Putamen (tissue), 1 donor: ENCODE results near the gene PI16.

Source experiments
- DNase-seq: peaks from one replicate; pipeline ENCODE4 v3.0.0-alpha.2; 2016; ENCODE audit warnings: low spot score

PI16 gene

DNA sequence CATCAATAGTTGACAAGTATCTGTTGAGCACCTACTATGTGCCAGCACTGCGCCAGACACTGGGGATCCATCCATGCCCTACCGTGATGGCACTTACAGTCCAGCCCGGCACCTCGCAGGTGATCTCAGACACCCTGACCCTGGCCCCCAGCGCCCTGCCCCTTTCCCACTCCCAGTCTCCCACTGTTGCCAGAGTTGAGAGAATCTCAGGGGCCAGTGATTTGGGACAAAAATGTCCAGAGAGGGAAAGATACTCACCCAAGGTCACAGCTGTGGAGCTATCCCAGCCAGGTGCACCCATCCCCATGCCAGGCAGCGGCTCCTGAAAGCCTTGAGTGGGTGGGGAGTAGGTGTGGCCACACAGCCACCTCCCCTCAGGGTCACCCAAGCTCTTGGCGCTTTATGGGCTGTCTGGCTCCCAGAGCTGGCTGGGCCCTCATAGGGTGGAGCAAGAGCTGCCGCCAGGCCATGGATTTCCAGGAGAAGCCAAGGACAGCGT, 3.3 kb downstream of the PI16 start:
- no peak for DNase-seq

DNA sequence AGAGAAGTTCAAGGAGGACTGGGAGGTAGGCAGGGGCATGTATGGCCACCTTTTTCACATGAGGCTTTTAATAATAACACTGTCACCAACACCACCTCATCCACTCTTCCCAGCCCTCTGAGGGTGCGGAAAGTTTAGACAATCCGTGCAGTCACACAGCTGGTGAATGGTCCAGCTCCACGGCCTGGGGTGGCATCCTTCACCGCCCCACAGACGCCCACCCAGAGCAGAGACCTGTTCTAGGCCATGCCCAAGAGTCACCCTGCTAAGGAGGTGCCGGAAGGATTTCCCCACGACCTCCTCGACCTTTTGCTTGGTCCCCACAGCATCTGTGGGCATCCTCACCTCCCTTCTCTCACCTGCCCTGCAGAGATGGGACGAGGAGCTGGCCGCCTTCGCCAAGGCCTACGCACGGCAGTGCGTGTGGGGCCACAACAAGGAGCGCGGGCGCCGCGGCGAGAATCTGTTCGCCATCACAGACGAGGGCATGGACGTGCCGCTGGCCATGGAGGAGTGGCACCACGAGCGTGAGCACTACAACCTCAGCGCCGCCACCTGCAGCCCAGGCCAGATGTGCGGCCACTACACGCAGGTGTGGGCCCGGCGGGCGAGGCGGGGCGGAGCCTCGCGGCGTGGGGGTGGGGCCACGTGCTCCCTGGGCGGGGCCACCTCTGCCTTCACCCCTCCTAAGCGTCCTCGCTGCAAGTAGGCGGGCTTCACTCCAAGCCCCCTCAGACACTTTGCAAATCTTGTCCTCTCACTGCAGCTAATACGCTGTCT, 4.4 kb downstream of the PI16 start:
- DNase-seq: no peak

DNA sequence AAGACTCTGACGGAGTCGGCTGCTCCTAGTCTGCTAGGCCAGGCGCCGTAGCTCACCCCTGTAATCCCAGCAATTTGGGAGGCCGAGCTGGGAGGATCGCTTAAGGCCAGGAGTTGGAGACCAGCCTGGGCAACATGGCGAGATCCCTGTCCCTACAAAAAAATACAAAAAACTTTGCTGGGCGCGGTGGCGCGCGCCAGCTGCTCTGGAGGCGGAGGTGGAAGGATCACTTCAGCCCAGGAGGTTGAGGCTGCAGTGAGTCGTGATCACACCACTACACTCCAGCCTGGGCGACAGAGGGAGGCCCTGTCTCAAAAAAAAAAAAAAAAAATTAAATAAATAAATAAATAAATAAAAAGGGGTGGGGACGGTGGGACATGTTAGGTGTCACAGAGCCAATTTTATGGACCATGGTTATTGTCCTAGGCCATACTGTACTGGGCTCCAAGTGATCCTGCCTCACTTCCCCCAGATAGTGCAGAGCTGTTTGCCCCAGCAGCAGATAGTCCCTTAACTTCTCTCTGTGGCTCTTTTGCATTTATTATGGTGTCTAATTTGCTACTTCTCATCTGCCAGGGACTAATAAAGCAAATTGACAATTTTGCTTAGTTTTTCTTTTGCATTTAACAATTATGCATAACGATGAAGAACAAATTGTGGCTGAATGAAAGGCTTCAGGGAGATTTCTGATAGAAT, 5.2 kb downstream of the PI16 start:
- no peak for DNase-seq

DNA sequence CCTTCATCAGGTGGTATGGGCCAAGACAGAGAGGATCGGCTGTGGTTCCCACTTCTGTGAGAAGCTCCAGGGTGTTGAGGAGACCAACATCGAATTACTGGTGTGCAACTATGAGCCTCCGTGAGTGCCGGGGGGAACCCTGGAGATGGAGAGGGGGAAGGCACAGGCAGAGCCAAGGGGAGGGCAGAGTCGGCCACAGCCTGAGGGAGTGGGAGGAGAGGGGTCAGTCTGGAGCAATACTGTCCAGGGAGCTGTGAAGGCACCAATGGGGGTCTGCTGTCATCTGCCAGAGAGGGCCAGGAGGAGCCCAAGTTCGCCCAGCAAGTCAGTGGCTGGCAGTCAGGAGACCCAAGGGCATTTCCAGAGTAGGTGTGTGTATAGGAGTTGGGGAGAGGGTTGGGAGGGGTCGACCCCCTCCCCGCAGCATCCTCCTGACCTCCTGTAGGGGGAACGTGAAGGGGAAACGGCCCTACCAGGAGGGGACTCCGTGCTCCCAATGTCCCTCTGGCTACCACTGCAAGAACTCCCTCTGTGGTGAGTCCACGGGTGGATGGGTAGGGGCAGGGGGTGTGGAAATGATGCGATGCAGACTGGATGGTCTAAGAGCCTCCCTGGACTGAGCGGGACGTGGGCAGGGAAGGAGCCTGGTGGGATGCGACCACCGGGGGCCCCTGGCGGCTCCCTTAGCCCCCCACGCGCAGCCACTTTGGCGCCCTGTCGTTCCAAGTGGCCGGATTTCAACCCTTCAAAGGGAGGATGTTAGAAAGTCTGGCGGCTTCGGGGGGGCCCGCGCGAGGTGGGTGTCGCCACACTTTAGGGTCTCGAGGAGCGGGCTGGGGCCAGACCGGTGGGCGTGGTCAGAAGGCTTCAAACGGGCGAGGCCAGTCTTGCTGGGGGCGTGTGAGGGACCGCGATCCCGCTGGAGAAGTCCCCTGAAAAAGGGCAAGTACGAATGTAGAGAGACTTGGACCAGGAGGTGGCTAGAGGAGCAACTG, 7.2 kb downstream of the PI16 start:
- DNase-seq: no peak

DNA sequence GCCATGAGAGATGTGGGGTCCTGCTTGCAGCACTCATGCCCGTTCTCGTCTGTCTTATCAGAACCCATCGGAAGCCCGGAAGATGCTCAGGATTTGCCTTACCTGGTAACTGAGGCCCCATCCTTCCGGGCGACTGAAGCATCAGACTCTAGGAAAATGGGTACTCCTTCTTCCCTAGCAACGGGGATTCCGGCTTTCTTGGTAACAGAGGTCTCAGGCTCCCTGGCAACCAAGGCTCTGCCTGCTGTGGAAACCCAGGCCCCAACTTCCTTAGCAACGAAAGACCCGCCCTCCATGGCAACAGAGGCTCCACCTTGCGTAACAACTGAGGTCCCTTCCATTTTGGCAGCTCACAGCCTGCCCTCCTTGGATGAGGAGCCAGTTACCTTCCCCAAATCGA, 8.3 kb downstream of the PI16 start:
- peak; percentile 88 for DNase-seq

DNA sequence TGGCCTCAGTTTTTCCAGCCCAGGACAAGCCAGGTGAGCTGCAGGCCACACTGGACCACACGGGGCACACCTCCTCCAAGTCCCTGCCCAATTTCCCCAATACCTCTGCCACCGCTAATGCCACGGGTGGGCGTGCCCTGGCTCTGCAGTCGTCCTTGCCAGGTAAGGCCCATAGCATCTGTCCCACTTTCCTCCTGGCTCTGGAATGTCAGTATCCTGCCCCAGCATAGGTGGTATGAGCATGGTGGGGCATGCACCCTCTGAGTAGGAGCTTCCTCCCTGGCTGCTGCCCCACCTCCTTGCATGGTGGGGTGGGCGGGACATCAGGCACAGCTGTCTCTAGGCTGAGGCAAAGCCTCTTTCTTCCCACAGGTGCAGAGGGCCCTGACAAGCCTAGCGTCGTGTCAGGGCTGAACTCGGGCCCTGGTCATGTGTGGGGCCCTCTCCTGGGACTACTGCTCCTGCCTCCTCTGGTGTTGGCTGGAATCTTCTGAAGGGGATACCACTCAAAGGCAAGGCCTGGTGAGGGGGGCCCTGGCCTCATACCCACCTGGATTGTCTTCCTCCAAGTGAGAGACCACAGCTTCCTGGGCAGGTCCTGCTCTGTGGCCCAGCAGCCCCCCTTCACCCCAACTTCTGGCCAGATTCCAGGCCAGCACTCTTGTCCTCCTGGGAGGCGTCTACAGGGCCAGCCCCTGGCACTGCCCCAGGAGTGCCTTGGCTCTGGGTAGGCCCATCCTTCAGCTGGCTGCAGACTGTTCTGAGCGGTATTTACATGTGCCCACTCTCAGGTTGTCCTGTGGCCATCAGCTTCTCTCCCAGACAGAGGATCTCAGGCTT, 9.1 kb downstream of the PI16 start:
- DNase-seq: no peak

DNA sequence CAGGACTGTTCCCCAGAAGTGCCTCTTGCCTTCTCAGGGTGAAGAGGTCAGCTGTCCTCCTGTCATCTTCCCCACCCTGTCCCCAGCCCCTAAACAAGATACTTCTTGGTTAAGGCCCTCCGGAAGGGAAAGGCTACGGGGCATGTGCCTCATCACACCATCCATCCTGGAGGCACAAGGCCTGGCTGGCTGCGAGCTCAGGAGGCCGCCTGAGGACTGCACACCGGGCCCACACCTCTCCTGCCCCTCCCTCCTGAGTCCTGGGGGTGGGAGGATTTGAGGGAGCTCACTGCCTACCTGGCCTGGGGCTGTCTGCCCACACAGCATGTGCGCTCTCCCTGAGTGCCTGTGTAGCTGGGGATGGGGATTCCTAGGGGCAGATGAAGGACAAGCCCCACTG, 9.8 kb downstream of the PI16 start:
- DNase-seq: no peak

DNA sequence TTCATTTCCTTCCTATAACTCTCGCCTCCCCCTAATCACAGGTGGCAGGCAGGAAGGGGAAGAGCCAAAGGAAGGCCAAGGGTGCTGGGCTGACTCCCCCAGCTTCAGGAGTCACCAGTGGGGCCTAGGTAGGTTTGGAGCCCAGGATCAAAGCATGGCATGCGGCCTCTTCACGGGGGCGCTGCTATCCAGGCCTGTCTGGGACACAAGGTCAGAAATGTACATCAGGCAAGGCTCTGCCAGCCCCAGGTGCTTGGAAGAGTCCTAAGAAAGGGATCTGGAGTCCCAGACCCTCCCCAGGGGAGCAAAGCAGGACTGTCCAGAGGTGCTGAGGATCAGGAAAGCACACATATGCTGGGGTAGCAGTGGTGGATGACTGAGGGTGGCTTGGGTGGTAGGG, 10.4 kb downstream of the PI16 start:
- no peak for DNase-seq

DNA sequence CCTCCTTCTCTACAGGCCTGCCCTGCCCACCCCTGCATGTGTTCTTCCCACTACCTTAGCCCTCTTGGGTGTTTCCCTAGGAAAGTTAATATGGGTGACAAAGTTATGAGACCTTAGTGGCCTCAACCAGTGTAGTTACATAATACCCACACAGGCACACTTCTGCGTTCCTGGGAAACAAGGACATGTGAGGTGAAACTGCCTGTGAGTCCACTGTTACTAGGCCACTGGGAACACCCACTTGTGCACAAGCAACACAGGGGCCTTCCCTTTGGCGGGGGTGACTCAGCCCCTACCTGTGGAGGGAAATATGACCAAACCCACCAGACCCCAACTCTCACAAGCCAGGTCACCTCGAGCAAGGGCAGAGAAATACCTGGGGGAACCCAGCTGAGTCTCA, 12.8 kb downstream of the PI16 start:
- no peak for DNase-seq

DNA sequence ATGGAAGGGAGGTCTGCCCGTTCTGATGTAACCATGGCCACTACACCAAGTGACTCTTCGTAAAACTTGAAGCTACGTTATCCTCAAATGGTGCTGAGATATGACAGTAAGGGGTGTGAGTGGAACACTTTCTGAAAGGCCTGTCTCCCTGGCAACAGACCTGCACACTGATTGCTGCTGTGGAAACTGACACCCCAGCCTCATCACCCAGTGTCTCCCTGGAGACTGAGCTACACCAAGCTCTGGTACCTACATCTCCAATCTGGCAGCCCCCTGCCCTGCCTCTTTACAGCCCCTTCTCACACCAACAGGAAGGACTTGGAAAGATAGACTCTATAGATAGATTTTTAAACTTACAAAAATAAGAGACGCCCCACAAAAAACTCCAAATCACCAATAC, 13.2 kb downstream of the PI16 start:
- DNase-seq: no peak

DNA sequence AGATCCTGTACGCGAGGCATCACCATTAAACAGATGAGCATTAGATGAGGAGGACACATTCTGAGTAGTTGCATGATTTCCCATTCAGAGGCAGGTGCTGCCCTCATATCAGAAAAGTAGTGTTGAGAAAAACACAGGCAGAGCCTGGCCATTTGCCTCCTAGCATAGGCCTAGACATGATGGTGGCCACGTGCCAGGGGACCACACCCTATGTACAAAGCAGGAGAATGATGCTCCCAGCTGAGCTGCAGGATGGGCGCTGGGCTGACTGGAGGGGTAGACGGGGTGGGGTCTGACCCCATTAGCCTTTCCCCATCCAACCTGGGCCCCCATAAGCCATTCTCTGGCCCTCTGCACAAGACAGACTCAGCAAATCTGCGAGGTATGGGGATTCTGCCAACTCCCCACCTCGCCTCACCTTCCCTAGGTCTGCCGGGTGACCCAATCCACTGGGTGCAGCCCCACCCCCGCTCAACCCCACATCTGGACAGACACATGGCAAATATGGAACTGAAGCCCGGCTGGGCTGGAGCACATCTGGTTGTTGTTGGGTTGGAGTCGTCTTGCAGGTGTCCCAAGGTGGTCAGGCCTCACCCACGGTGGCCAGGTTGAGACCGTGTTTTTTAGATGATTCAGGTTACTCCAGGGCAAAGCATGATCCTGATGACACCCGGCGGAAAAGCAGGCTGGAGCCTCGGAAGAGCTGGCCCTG, 13.9 kb downstream of the PI16 start:
- DNase-seq: no peak

DNA sequence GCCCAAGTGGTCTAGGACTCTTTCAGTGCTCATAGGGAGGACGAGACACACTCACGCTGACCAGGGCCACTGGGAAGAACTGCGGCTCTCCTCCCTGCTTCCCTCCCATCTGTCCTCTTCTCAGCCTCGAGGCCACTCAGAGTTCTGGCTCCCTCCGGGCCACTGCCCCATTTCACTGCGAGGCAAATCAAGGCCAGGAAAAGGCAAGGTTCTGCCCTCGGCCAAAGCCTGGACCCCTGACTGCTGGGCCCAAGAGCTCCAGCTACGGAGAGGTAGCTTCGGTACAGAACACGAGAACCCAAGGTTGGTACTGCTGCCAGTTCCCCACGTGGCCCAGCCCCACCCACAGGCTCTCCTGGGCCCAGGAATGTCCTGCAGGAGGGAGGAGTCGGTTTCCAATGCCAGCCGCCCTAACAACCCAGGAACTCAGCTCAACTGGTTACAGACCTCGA, 14.7 kb downstream of the PI16 start:
- DNase-seq: no peak

DNA sequence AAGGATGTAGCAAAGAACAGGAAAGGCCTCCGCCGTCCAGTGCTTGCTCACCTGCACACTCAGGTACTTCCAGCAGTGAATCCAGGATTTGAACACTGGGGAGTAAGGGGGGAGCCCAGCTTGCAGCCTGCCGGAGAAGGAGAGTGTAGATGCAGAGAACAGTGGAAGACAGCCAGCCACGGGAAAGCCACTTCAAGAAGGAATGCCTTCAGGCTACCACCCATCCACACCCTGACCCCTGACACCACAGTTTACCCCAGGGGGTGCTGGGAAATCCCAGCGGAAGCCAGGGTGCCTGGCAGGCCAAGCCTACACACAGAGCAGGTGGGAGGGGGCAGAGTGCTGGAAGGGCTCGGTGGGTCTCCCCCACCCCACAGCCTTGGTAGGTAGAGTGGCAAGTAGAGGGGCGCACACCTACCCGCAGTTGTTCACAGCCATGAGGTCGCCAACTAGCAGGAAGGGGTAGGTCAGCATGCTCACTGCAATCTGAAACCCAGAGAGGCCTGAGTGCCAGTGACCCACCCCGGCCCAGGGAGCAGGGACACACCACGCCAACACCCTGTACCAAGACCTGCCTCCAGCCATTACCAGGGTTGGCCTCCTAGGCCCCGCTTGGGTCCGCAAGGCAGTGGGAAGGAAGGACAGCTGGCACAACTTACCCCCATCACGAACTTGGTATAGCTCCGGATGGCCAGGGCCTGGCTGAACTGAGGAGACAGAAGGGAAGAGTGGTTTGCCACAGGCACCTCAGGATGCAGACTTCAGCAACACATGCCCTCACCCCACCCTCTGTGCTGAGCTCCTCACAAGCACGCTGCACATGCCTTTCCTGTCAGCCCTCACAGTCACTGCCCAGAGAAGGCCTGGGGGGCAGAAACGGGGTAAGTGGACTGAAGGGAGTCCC, 15.7 kb downstream of the PI16 start:
- no peak for DNase-seq

DNA sequence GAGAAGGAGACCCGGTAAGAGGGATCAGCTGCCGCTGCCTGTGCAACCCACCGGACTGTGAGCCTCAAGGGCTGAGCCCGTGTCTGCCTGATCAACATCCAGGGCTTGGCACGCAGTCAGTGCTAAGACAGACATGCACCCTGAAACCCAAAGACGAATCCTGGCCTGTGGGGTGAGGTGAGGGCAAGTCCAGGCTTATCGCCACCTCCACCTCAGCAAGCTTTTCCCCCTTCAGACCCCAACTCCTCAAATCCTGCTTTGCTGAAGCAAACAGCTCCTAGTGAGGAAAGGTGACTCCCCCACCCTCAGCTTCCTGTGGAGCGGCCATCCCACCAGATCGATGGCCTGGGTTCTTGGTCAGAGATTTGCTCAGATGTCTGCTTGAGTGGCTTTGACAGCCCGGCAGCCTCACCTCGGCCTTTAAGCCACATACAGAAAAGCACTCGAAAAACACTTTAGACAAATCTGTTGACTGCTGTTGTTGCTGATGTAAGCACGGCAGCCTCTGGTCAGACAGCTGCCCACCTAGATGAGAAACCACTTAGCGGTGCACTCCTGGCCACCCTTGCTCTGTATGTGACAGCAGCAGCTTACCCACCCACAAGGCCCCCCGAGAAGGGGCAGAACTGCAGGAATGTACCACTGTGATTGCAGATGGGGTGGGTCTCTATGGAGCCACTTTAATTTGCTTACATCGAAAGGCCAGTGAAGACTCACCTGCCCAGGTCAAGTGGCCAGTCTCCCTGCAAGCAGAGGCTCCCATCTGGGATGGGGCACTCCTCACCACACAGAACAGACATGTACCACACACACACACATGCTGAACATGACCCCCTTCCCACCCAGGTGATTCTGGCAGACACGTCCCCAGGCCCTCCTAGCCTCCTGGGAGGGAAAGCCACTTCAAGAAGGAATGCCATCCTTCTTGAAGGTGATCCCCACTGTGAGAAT, 16.6 kb downstream of the PI16 start:
- no peak for DNase-seq

DNA sequence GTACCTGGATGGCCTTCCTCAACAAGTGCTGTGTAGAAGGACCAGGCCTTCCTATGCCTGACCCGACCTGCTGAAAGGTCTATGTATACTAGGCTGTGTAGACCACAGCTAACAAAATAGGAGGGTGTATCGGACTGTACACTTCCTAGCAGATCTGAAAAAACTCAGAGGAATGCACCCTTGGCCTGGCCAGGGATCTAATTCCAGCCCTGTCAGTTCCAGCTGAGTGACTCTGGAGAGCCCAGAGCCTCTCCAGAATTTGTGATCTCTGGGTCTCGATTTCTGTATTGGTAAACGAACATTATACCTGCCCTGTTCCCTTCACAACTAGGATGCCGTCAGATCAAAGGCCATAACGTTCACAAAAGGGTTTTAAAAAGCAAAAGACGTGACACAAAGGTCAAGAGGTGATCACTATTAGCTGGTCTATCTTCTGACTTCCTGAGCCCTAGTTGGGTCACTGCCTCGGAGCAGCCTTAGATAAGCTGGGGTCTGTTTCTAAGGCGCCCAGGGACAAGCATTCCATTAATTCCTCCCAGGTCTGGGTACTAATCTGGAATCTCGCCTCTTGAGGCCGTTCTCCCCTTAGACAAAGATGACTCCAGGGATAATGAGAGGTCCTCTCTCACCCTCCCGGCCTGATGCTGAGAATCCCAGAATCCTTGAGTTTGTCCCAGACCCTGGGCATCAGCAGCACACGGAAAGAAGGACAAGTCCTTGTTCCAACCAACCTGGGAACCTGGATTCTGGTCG, 17.6 kb downstream of the PI16 start:
- no peak for DNase-seq

DNA sequence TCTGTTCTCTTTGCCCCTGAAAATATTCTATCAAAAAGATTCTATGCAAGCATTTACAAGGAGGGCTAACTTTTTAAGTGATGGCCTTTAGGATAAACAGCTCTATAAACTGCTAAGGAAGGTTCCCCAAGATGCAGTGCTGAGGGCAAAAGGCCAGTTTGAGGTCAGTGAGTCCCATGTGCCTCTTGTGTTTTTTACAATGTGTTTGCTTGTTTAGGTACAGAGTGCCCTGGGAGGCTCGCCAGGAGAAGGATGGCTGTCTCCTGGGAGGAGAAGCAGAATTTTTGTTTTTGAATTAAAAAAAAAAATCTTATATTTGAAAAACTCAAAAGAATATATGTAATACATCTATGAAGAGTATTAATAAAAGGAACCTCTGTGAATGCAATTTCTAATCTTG, 18.7 kb downstream of the PI16 start:
- no peak for DNase-seq

DNA sequence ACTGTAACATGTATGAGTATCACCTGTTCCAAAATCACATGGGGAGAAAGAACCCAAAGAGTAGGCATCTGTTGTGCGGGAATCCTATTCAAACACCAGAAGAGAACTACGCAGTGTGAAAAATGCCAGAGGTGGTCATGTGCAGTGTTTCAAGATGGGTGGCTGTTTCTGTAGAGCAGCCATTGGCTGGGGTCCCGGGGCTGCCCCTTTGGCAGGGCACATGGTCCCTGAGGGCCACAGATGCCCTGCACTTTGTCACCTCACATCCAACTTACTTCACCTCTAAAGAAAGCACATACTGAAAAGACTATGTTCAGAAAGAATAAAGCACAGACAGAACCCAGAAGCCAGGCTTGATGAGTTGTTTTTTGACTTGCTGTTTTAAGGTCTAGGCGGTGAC, 19.1 kb downstream of the PI16 start:
- no peak for DNase-seq
